ENCODE results near the gene PLXNA2. TPM values are rescaled to one million over a fixed set of nuclear protein-coding genes. Genes with fewer than 3 reads are reported as not detected.

Gene PLXNA2
- total and polyA plus RNA-seq, 2 of the 4 experiments (the other 2 are of a cell fraction): 0.72 to 1.1 TPM

DNA sequence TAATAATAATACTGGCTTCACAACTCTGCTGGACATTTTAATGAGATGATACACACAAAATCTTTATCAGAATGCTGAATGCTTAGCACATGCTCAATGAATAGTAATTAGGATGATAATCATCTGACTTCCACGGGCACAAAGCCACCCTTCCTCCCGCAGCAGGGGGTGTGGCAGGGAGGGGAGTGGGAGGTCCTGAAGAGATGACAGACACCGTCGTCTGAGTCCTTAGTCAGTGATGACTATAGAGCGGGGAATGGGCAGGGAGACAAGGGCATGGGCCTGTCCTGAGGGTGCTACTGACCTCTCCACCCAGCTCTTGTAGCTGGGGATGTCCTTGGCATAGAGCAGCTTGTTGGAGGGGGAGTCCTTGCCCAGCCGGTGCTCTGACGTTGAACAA is 215.7 kb downstream of the PLXNA2 start:
- in situ Hi-C loops (cut with MboI; ENCODE audit: low sequenced_read_pairs) (no loop called here), dilution Hi-C loops (cut with HindIII; ENCODE audit: low sequenced_read_pairs, unreplicated experiment) (no loop called here), intact Hi-C loops (cut with micrococcal nuclease) (no loop called here)
- no peak overlapping the region for H3K9ac ChIP-seq (ENCODE audit: low read depth, low read length)
- H4K91ac ChIP-seq (ENCODE audit: insufficient read depth, low read depth, low read length): no peak overlapping the region
- no peak overlapping the region for H3K4me2 ChIP-seq (ENCODE audit: low read depth, low read length)
- H4K20me1 ChIP-seq (ENCODE audit: insufficient read depth, low read length): no peaks in the 10 kb centered on the region
- ChIA-PET POLR2A (ENCODE audit: unreplicated experiment) (no interaction called here), CTCF (no interaction called here)
- TF ChIP-seq, protein P1, sequence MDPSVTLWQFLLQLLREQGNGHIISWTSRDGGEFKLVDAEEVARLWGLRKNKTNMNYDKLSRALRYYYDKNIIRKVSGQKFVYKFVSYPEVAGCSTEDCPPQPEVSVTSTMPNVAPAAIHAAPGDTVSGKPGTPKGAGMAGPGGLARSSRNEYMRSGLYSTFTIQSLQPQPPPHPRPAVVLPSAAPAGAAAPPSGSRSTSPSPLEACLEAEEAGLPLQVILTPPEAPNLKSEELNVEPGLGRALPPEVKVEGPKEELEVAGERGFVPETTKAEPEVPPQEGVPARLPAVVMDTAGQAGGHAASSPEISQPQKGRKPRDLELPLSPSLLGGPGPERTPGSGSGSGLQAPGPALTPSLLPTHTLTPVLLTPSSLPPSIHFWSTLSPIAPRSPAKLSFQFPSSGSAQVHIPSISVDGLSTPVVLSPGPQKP (IDR thresholded peaks at IDR 0.05; ENCODE audit: borderline replicate concordance, low read depth, low read length): no peak
- TF ChIP-seq FOS (IDR thresholded peaks at IDR 0.05; ENCODE audit: low read depth, low read length) (no peak), SMC3 (IDR thresholded peaks at IDR 0.05; ENCODE audit: low read depth, low read length) (no peak), BHLHE40 (IDR thresholded peaks at IDR 0.05; ENCODE audit: low read depth, low read length) (no peak), MAZ (IDR thresholded peaks at IDR 0.05; ENCODE audit: borderline replicate concordance, low read depth, low read length) (no peak), MXI1 (IDR thresholded peaks at IDR 0.05; ENCODE audit: borderline replicate concordance, low read depth, low read length) (no peak)
- TF ChIP-seq, protein P2, sequence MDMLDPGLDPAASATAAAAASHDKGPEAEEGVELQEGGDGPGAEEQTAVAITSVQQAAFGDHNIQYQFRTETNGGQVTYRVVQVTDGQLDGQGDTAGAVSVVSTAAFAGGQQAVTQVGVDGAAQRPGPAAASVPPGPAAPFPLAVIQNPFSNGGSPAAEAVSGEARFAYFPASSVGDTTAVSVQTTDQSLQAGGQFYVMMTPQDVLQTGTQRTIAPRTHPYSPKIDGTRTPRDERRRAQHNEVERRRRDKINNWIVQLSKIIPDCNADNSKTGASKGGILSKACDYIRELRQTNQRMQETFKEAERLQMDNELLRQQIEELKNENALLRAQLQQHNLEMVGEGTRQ (IDR thresholded peaks at IDR 0.05; ENCODE audit: low read depth, low read length): no peak
- H3K36me3 ChIP-seq (ENCODE audit: control insufficient read depth, insufficient read depth, low read length): no peaks in the 10 kb centered on the region
- no peak overlapping the region for H2AK9ac ChIP-seq (replicated peaks; ENCODE audit: low read depth, low read length, poor library complexity)
- WGBS, 2 experiments (ENCODE audit: extremely low coverage in 2 of 2, insufficient read length in 1 of 2): no CpG with 5 or more reads among the region's 7 CpGs
- H3K27me3 ChIP-seq (ENCODE audit: control insufficient read depth, insufficient read depth, low read length): no peaks in the 10 kb centered on the region
- peaks cover 5% of the 10 kb centered on the region; the same call in 1 of the 2 replicates for H3K4me1 ChIP-seq (ENCODE audit: control insufficient read depth, insufficient read depth, low read length)
- no peak overlapping the region for H3K18ac ChIP-seq (ENCODE audit: low read depth, low read length)
- H3K4me3 ChIP-seq (ENCODE audit: insufficient read depth, low read depth, low read length): no peak overlapping the region
- no peak overlapping the region for H2BK120ac ChIP-seq (ENCODE audit: low read depth, low read length)
- H3K14ac ChIP-seq (replicated peaks; ENCODE audit: low read depth, low read length): no peak overlapping the region
- H3K79me1 ChIP-seq (ENCODE audit: low read depth in 1 of 2, low read length in 2 of 2): no peaks in the 10 kb centered on the region
- H2AK5ac ChIP-seq (ENCODE audit: low read depth, low read length): no peak overlapping the region
- no peak overlapping the region for H2BK5ac ChIP-seq (ENCODE audit: low read depth, low read length, poor library complexity, severe bottlenecking)
- H2BK20ac ChIP-seq (ENCODE audit: low read depth, low read length): no peak overlapping the region
- no peak overlapping the region for H3K27ac ChIP-seq (ENCODE audit: insufficient read depth, low read length)
- BruUV-seq (replicated peaks): no TSS peak
- H3K9me3 ChIP-seq (ENCODE audit: control insufficient read depth, insufficient read depth, low read length): no peaks in the 10 kb centered on the region
- H3K9me1 ChIP-seq (ENCODE audit: insufficient read depth, low read length): peaks cover 4% of the 10 kb centered on the region; the same call in 1 of the 2 replicates
- no peak overlapping the region for H2BK15ac ChIP-seq (ENCODE audit: low read depth, low read length)
- DNase-seq: no peak
- no peak for ATAC-seq (ENCODE audit: low read depth)
- no peak overlapping the region for H4K8ac ChIP-seq (ENCODE audit: low read depth in 2 of 2, low read length in 2 of 2)
- no peak overlapping the region for H4K5ac ChIP-seq (ENCODE audit: low read depth, low read length)
- no peak overlapping the region for H2AFZ ChIP-seq (replicated peaks; ENCODE audit: low read length, poor library complexity)
- no peak overlapping the region for H3K4ac ChIP-seq (ENCODE audit: low read depth, low read length)
- H3K23ac ChIP-seq (ENCODE audit: low read depth, low read length): no peak overlapping the region
- H3K56ac ChIP-seq (ENCODE audit: extremely low read depth, insufficient read depth, low read length): no peak overlapping the region
